Measurements from ENCODE around the gene POLG.

POLG gene

DNA sequence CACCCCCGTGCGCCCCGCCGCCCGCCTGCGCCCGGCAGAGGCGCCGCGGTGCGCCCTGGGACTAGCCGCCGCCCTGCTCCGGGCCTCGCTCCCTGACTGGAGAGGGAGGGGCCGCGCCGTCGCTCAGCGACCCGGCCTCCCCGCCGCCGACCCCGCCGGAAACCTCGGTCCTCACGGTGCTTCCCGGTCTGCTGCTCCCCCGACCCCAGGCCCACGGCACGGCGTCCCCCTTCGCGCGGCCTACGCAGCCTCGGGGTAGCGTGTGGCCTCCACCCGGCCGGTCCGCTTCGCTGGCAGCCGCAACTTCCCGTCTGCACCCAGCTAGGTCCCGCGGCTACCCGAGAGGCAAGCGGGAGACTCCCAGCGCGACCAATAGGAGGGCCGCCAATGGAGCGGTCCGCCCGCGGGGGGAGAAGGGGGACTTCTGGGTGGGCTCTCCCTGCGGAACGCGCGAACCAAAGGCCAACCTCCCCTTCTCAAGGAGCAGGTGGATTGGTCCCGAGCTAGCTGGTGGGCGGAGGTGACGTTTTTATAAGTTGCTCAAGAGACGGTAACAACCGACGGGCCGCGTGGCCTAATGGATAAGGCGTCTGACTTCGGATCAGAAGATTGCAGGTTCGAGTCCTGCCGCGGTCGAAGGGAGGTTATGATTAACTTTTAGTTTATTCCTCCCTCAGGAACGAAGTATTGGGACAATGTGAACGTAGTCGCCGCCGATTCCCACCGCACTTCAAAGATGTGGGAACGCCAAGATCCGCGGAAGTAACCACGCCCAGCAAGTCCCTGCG, at the start of gene POLG:
Gene POLG, minus strand, starts transcription at position 315 of the 788 bp plus-strand sequence. CDS start 1,070 bp downstream, outside the sequence.
- Histone ChIP-seq H3K36me3 (ENCODE audit: insufficient read depth, low read length) (peaks cover 34% of the 10 kb centered on the region), H2AFZ (ENCODE audit: low read depth, low read length) (no peak within 1 kb of the TSS), H3K4me3 (ENCODE audit: low read length) (peak within 1 kb of the TSS; percentile 95), H3K27me3 (ENCODE audit: insufficient read depth, low read length) (peaks cover 6% of the 10 kb centered on the region), H3K4me1 (ENCODE audit: insufficient read depth, low read length) (peaks cover 25% of the 10 kb centered on the region), H3K9me3 (ENCODE audit: low read length) (no peaks in the 10 kb centered on the region)

DNA sequence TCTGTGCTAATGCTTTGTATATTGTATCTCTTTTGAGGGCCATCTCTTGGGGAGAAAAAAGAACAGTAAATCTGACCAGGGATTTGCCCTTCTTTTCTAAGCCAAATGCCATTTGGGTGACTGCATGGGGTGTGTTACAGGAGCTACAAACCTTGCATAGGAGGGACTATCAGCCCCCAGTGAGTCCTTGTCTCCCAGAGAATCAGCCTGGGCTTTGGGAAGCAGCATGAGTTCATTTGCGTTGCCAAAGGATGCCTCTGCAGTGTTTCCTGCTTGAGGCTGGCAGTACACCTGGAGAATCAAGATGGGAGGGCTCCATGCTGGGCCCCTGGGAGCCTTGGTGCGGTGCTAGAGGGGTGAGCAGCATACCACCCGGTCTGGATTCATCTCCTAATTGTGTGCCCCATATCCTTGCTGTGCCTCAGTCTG, 49.6 kb upstream of the POLG start:
- H3K9me3 ChIP-seq (ENCODE audit: low read length) = no peaks in the 10 kb centered on the region
- H2AFZ ChIP-seq (ENCODE audit: low read depth, low read length) = no peak overlapping the region
- peaks cover 89% of the 10 kb centered on the region for H3K4me1 ChIP-seq (ENCODE audit: insufficient read depth, low read length)
- H3K27me3 ChIP-seq (ENCODE audit: insufficient read depth, low read length) = no peaks in the 10 kb centered on the region
- peaks cover 75% of the 10 kb centered on the region for H3K36me3 ChIP-seq (ENCODE audit: insufficient read depth, low read length)
- no peak overlapping the region for H3K4me3 ChIP-seq (ENCODE audit: low read length)

DNA sequence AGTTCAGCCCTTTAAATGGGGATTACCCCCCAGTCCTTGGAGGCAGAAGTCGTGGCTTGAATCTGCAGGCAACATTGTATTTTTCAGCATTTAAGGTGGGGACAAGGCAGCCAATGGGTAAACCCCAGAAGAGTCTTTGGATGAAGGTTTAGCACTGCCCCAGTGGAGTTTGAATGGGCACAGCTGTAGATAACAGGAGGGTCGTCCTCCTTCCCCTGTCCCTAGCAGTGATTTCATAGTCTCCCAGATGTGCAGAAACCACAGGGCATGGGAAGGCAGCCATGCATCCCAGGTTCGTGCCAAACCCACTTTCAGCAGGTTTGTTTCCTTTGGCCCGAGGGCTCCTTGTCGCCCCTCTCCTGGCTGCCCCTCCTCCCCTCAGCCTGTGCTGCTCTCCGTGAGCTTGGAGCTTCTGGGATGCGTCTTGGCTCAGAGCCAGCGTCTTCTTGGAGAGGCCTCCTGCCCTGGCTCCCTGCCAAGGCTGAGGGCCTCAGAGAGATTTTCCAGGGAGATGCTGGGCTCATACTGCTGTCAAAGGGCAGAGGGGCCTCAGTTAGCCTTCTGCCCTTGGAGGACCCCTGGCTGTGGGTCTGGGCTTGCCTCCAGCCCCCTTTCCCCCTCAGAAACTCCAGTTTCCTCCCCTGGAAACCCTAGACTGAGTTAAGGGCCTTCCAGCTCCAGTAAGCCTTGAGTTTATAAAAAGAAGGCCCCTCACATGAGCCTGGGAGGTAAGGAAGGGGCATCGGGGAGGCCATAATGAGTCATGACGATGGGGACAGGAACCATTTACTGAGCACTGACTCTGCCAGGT, 48.9 kb upstream of the POLG start:
- Histone ChIP-seq H3K4me1 (ENCODE audit: insufficient read depth, low read length) (peaks cover 83% of the 10 kb centered on the region), H3K36me3 (ENCODE audit: insufficient read depth, low read length) (peaks cover 81% of the 10 kb centered on the region), H3K27me3 (ENCODE audit: insufficient read depth, low read length) (no peaks in the 10 kb centered on the region), H3K4me3 (ENCODE audit: low read length) (no peak overlapping the region), H2AFZ (ENCODE audit: low read depth, low read length) (no peak overlapping the region), H3K9me3 (ENCODE audit: low read length) (no peaks in the 10 kb centered on the region)

DNA sequence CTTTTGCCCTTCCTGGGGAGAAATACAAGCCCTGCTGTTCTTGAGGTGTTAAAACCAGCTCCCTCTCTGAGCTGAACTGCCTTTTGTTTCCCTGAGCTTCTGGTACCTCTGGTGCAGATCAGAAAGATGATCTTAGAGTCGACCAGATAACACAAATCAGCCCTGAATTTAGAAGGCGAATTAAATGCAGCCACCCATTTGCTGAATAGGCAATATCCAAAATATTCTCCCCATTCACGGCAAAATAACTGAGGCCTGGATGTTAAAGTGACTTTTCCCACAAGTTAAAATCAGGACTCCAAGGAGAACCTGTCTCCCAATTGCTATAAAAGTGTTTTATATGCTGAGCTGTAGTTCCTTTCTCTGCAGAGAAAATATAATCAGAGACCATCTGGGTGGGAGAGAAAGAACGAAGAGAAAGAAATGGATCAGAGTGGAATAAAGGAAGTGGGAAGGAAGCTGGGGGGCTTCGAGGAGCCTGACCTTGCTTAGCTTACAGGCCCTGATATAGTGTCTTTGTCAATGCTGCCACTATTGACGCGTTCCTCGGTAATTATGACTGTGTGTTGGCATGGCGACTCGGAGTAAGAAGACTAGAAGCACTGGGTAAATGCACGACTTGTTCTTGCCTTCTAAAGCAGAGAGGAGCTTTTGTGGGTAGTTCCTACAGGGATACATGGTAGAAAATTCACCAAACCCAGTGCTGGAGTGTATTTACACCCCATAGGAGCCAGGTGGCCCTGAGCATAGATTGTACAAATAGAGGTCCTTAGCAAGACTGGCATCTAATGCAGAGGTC, 47.5 kb upstream of the POLG start:
- Histone ChIP-seq H3K4me1 (ENCODE audit: insufficient read depth, low read length) (peaks cover 68% of the 10 kb centered on the region), H3K4me3 (ENCODE audit: low read length) (no peak overlapping the region), H3K27me3 (ENCODE audit: insufficient read depth, low read length) (no peaks in the 10 kb centered on the region), H2AFZ (ENCODE audit: low read depth, low read length) (no peak overlapping the region), H3K36me3 (ENCODE audit: insufficient read depth, low read length) (peaks cover 85% of the 10 kb centered on the region), H3K9me3 (ENCODE audit: low read length) (no peaks in the 10 kb centered on the region)

DNA sequence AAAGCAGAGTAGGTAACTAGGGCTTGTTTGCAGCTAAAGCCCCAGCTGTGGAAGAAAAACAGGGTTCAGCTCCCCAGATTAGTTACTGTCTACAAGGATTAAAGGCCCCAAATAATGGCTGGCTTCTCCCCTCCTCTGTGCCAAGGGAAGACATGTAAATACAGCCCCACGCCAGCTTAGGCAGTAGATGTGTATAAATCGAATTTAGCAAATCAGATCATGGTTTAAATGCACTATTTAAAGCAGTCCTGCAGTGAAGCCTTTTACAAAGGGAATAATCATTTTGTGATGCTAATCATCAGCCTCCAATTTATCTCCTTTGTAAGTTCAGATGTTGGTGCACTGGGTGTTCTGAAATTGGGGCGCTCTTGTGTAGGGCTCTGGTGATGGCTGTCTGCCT, 46.7 kb upstream of the POLG start:
- peaks cover 70% of the 10 kb centered on the region for H3K4me1 ChIP-seq (ENCODE audit: insufficient read depth, low read length)
- H3K27me3 ChIP-seq (ENCODE audit: insufficient read depth, low read length) = no peaks in the 10 kb centered on the region
- no peak overlapping the region for H2AFZ ChIP-seq (ENCODE audit: low read depth, low read length)

DNA sequence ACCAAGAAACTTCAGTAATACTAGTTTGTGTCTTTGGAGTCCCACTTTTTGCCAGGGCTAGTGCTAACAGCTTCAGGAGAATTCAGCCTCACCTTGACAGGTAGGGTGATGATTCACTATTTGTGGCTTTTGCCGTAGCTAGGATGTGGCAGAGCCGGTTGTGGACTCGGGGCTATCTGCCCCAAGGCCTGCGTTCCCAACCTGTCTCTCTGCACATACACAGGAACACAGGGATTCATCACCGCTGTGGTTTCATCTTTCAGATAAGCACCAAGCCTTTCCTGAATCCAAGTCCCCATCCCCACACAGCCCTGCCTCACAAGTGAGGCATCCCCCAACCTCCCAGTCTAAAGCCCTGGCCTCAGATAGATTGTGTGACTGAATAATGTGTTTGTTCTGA, 45.2 kb upstream of the POLG start:
- peaks cover 91% of the 10 kb centered on the region for H3K36me3 ChIP-seq (ENCODE audit: insufficient read depth, low read length)
- no peak overlapping the region for H3K4me3 ChIP-seq (ENCODE audit: low read length)
- no peaks in the 10 kb centered on the region for H3K27me3 ChIP-seq (ENCODE audit: insufficient read depth, low read length)
- no peak overlapping the region for H2AFZ ChIP-seq (ENCODE audit: low read depth, low read length)
- peaks cover 66% of the 10 kb centered on the region for H3K4me1 ChIP-seq (ENCODE audit: insufficient read depth, low read length)
- no peaks in the 10 kb centered on the region for H3K9me3 ChIP-seq (ENCODE audit: low read length)

More for the DNA sequence above, 46.7 kb upstream of the POLG start:
- H3K36me3 ChIP-seq (ENCODE audit: insufficient read depth, low read length) = peaks cover 86% of the 10 kb centered on the region
- no peaks in the 10 kb centered on the region for H3K9me3 ChIP-seq (ENCODE audit: low read length)
- H3K4me3 ChIP-seq (ENCODE audit: low read length) = no peak overlapping the region

DNA sequence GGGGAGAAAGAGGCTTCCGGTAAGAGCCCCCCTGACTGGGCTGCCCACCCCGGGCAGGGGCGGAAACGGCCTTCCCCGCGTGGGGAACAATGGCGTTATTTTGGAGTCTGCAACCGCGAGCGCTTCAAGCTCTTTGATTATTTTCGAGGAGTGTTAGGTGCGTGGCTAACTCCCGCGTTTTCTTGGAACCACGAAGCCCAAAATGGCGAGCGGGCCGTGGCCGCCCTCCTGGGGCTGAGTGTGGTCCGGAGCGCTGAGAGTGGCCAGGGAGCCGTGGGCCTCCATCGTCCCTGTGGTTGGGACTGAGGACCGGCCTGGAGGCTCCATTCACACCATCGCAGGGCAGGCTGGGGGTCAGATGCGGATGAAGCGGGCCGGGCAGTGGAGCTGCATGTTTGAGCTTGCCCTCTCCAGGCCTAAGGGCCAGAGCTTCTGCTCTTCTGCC, 44.6 kb upstream of the POLG start:
- Histone ChIP-seq H3K4me3 (ENCODE audit: low read length) (no peak overlapping the region), H3K27me3 (ENCODE audit: insufficient read depth, low read length) (no peaks in the 10 kb centered on the region), H3K4me1 (ENCODE audit: insufficient read depth, low read length) (peaks cover 69% of the 10 kb centered on the region), H3K36me3 (ENCODE audit: insufficient read depth, low read length) (peaks cover 88% of the 10 kb centered on the region), H2AFZ (ENCODE audit: low read depth, low read length) (no peak overlapping the region), H3K9me3 (ENCODE audit: low read length) (no peaks in the 10 kb centered on the region)

DNA sequence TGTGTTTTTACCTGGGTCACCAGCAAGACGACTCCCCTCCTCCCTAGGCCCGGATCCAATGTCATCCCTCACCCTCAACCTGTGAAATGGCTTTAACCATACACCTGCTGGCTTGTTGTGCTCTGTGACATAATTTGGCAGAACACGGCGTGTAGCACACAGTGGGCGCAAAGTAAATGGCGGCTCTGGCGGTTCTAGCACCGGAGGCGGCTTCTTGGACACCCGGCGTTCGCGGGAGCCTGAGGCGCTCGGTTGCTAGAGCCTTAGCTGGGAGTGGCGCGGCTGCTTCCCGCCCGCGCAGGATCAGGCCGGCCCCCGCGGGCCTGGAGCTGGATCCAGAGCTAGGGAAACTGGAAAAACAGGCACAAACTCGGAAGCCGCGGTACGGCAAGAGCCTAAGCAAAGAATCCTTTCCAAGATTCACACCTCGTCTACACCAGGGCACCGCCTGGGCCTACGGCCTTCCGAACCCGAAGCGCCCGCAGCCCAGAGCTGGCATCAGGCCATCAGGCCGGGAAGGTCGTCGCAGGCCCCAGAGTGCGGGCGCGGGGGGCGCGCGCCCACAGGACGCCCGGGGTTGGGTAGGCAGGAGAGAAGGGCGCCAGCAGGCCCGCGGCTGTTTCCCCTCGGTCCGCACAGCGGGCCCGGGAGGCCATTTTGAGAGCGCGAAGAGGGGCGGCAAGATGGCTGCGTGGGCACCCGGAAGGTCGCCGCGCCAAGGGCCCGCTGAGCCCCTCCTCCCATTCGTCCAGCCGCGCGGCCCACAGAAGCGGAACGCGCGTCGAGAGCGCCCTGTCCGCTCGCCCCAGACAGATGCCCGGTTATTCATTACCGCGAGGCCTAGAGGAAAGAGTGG, 43.9 kb upstream of the POLG start:
- Histone ChIP-seq H3K9me3 (ENCODE audit: low read length) (no peaks in the 10 kb centered on the region), H3K27me3 (ENCODE audit: insufficient read depth, low read length) (no peaks in the 10 kb centered on the region), H3K36me3 (ENCODE audit: insufficient read depth, low read length) (peaks cover 81% of the 10 kb centered on the region), H2AFZ (ENCODE audit: low read depth, low read length) (no peak overlapping the region), H3K4me1 (ENCODE audit: insufficient read depth, low read length) (peaks cover 72% of the 10 kb centered on the region), H3K4me3 (ENCODE audit: low read length) (no peak overlapping the region)

DNA sequence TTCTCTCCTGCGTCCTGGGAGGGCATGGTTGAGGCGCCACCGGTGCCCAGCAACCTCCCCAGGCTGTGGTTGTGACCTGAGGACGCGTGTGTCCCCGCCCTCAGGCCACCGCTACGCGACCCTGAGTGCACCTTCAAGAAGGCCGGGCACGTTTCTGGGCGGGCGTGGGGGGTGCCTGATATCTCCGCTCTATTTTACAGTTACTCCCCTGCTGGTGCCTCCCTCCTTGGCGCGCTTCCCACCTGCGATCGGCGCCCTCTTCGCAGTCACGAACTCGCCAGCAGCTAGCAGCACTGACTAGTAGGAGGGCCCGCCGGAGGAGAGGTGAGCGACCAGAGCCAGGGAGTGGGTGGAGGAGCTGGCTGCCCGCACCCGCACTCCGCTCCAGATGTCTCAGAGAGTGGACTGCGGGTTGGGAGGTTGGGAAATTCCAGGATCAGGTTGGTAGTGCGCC, 43.2 kb upstream of the POLG start:
- Histone ChIP-seq H3K27me3 (ENCODE audit: insufficient read depth, low read length) (no peaks in the 10 kb centered on the region), H3K4me3 (ENCODE audit: low read length) (no peak overlapping the region), H3K4me1 (ENCODE audit: insufficient read depth, low read length) (peaks cover 72% of the 10 kb centered on the region), H3K36me3 (ENCODE audit: insufficient read depth, low read length) (peaks cover 76% of the 10 kb centered on the region), H2AFZ (ENCODE audit: low read depth, low read length) (no peak overlapping the region), H3K9me3 (ENCODE audit: low read length) (no peaks in the 10 kb centered on the region)

DNA sequence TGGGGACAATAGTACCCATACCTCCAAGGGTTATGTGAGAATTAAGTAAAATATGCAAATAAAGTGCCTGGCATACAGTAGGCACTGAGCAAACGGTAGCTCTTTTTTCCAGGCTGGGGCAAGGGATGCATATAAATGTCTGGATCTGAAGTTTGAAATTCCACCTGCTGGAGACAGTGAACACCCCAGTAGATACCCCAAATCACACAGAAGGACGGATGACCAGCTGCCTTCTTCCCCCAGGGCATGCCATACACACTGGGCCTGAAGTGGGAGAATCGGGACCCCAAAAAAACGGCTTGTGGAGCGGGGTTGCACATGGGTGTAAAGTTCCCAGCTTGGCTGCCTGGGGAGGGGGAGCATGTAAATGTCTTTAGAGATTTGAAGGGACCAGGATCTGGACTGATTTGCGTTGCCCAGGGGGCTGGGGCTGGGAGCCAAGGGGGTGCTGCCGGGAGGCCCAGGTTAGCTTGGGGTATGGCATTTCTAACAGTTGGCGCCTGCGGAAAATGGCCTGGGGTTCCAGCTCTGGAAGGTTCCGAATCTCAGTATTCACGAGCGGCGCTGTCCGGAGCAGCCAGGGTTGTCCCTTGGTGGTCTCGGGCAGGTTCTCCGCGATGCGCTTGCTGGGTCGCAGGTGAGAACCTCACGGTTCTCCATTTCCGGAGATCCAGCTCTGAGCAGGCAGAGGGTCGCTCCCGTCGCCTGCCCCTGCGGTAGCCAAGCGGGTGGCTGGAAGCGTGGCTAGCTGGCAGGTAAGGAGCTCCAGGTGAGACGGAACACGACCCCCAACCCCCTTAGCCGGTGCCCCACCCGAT, 42.6 kb upstream of the POLG start:
- Histone ChIP-seq H3K9me3 (ENCODE audit: low read length) (no peaks in the 10 kb centered on the region), H3K36me3 (ENCODE audit: insufficient read depth, low read length) (peaks cover 76% of the 10 kb centered on the region), H3K4me1 (ENCODE audit: insufficient read depth, low read length) (peaks cover 72% of the 10 kb centered on the region), H3K27me3 (ENCODE audit: insufficient read depth, low read length) (no peaks in the 10 kb centered on the region), H2AFZ (ENCODE audit: low read depth, low read length) (no peak overlapping the region), H3K4me3 (ENCODE audit: low read length) (no peak overlapping the region)

DNA sequence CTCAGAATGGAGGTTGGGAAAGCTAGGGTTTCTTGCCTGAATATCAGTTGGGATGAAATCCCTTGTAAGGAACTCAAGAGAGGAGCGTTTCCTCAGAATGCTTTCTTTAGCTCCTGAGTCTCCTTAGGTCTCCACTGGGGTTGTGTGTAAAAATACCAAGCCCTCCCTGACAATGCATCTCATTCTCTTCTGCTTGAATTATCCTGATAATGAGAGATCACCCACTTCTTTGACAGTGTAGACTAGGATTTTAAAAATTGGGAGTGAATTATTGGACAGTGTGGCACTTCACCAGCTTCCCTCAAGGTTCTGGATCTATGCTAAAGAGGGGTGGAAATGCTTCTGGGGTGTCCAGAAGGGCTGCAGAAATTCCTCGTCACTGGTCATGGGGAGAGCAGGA, 41.8 kb upstream of the POLG start:
- H3K4me1 ChIP-seq (ENCODE audit: insufficient read depth, low read length) = peaks cover 71% of the 10 kb centered on the region
- peaks cover 75% of the 10 kb centered on the region for H3K36me3 ChIP-seq (ENCODE audit: insufficient read depth, low read length)
- no peak overlapping the region for H2AFZ ChIP-seq (ENCODE audit: low read depth, low read length)
- H3K27me3 ChIP-seq (ENCODE audit: insufficient read depth, low read length) = no peaks in the 10 kb centered on the region
- H3K4me3 ChIP-seq (ENCODE audit: low read length) = no peak overlapping the region
- H3K9me3 ChIP-seq (ENCODE audit: low read length) = no peaks in the 10 kb centered on the region
